HCT116 (cell line): ENCODE results near the gene DEF6. TPM values are rescaled to one million over a fixed set of nuclear protein-coding genes. Genes with fewer than 3 reads are reported as not detected.

Source experiments
- ATAC-seq: fragments of 200-7000 bp; cut with Tn5 transposase; 2 replicates; pipeline ENCODE4 v1.9.1; 2020; ENCODE audit warnings: mild to moderate bottlenecking, moderate library complexity
- BruUV-seq: library from RNA; stranded (reverse); fragments of 400-500 nt; replicated peaks from 2 replicates; lab custom pipeline; 2021; lab: Mats Ljungman, UMichigan
- CTCF ChIA-PET: fragments of 300-600 bp; sonication (Branson Sonifier 250); formaldehyde crosslinking; loops from one replicate; lab custom pipeline; 2021; ENCODE audit warnings: antibody characterized with exemption; lab: Charles Lee
- POLR2A ChIA-PET: fragments of 300-600, 350-600 bp; sonication (Branson Sonifier 250); formaldehyde crosslinking; loops from one replicate; lab custom pipeline; 2021; ENCODE audit warnings: antibody characterized with exemption; lab: Charles Lee
- RAD21 ChIA-PET, 2 experiments: fragments of 300-600 bp; sonication (Branson Sonifier 250); formaldehyde crosslinking; loops; one replicate each; lab custom pipeline; 2023; ENCODE audit warnings: low total read pairs in 2 of 2; ENCODE audit not compliant: uncharacterized antibody in 2 of 2, unreplicated experiment in 2 of 2, low non-redundant PET in 1 of 2; lab: Charles Lee
- DNase-seq: peaks from one replicate; pipeline ENCODE4 v3.0.0-alpha.2; 2010; ENCODE audit warnings: low read depth, low spot score
- H2AFZ ChIP-seq: fragments of 200-600 bp; shearing (Covaris generic), sonication (generic); 2 replicates; pipeline ENCODE4 v1.6.1; 2017; ENCODE audit warnings: low read depth, mixed run types, mixed read lengths, antibody characterized with exemption, low read length; ENCODE audit not compliant: poor library complexity, severe bottlenecking
- H3K27ac ChIP-seq: 2 replicates; pipeline ENCODE4 v1.5.1; 2012; ENCODE audit warnings: low read depth, low read length
- H3K27me3 ChIP-seq: fragments of 200-600 bp; sonication (generic); 2 replicates; pipeline ENCODE4 v1.6.1; 2016; ENCODE audit warnings: mixed run types, low read length, mixed read lengths; ENCODE audit not compliant: insufficient read depth
- H3K36me3 ChIP-seq, 2 experiments: fragments of 200-500 bp in 1 of 2; fragments of 200-600 bp in 1 of 2; sonication (Bioruptor generic) in 1 of 2; sonication (generic) in 1 of 2; 2 replicates each; pipeline versions ENCODE4 v1.5.1 to v1.6.1; 2014 to 2016; ENCODE audit warnings: low read length in 2 of 2, inconsistent platforms in 1 of 2, mixed read lengths in 1 of 2, mixed run types in 1 of 2; ENCODE audit not compliant: insufficient read depth in 2 of 2, control insufficient read depth in 1 of 2
- H3K4me1 ChIP-seq, 2 experiments: fragments of 200-600 bp in 1 of 2; sonication (generic) in 1 of 2; 2 replicates each; pipeline versions ENCODE4 v1.5.1 to v1.6.1; 2012 to 2017; ENCODE audit warnings: low read length in 2 of 2, inconsistent platforms in 1 of 2, mild to moderate bottlenecking in 1 of 2, mixed read lengths in 1 of 2, mixed run types in 1 of 2, moderate library complexity in 1 of 2; ENCODE audit not compliant: insufficient read depth in 2 of 2, control insufficient read depth in 1 of 2
- H3K4me2 ChIP-seq: fragments of 200-600 bp; sonication (generic); 2 replicates; pipeline ENCODE4 v1.6.1; 2017; ENCODE audit warnings: mixed run types, low read length, mixed read lengths
- H3K4me3 ChIP-seq, 2 experiments: fragments of 200-600 bp in 1 of 2; sonication (generic) in 1 of 2; replicated peaks in 1 of 2; 2 replicates each; pipeline ENCODE4 v1.5.1; 2011 to 2016; ENCODE audit warnings: low read length in 2 of 2, control low read depth in 1 of 2, low read depth in 1 of 2, mild to moderate bottlenecking in 1 of 2, mixed read lengths in 1 of 2, mixed run types in 1 of 2
- H3K79me2 ChIP-seq: fragments of 200-600 bp; sonication (generic); 2 replicates; pipeline ENCODE4 v1.6.1; 2017; ENCODE audit warnings: mild to moderate bottlenecking, mixed run types, low read length, moderate library complexity, mixed read lengths; ENCODE audit not compliant: insufficient read depth
- H3K9ac ChIP-seq: fragments of 200-600 bp; sonication (generic); 2 replicates; pipeline ENCODE4 v1.6.1; 2016; ENCODE audit warnings: low read length, mixed read lengths
- H3K9me2 ChIP-seq: fragments of 200-600 bp; sonication (generic), shearing (Covaris generic); 2 replicates; pipeline ENCODE4 v1.6.1; 2017; ENCODE audit warnings: mixed run types, mild to moderate bottlenecking, moderate library complexity; ENCODE audit not compliant: insufficient read depth
- H3K9me3 ChIP-seq, 2 experiments: fragments of 200-500 bp in 1 of 2; fragments of 200-600 bp in 1 of 2; sonication (Bioruptor generic) in 1 of 2; sonication (generic) in 1 of 2; 2 replicates each; pipeline ENCODE4 v1.6.1; 2014 to 2017; ENCODE audit warnings: low read length in 2 of 2, mixed read lengths in 2 of 2, inconsistent platforms in 1 of 2, low read depth in 1 of 2, mild to moderate bottlenecking in 1 of 2, mixed run types in 1 of 2, moderate library complexity in 1 of 2; ENCODE audit not compliant: control insufficient read depth in 1 of 2, insufficient read depth in 1 of 2
- H4K20me1 ChIP-seq: fragments of 200-600 bp; sonication (generic), shearing (Covaris generic); 2 replicates; pipeline ENCODE4 v1.6.1; 2017; ENCODE audit warnings: mixed run types, mild to moderate bottlenecking, moderate library complexity; ENCODE audit not compliant: insufficient read depth
- CBX3 ChIP-seq: IDR thresholded peaks from 2 replicates; pipeline ENCODE4 v1.6.1; 2012; ENCODE audit warnings: low read depth
- CEBPB ChIP-seq: IDR thresholded peaks from 2 replicates; pipeline ENCODE4 v1.6.1; 2012; ENCODE audit warnings: low read depth
- EGR1 ChIP-seq: IDR thresholded peaks from 2 replicates; pipeline ENCODE4 v1.6.1; 2012; ENCODE audit warnings: low read depth
- ELF1 ChIP-seq: IDR thresholded peaks from 2 replicates; pipeline ENCODE4 v1.6.1; 2012; ENCODE audit warnings: low read depth, borderline replicate concordance
- EZH2 ChIP-seq: fragments of 200-600 bp; sonication (generic); IDR thresholded peaks from 2 replicates; pipeline ENCODE4 v1.6.1; 2017; ENCODE audit warnings: antibody characterized with exemption, mixed run types
- EZH2phosphoT487 ChIP-seq: fragments of 200-600 bp; IDR thresholded peaks from 2 replicates; pipeline ENCODE4 v1.6.1; 2018; ENCODE audit warnings: antibody characterized with exemption, borderline replicate concordance
- FOSL1 ChIP-seq: IDR thresholded peaks from 2 replicates; pipeline ENCODE4 v1.6.1; 2012; ENCODE audit warnings: low read depth
- JUND ChIP-seq: IDR thresholded peaks from 2 replicates; pipeline ENCODE4 v1.6.1; 2012
- MAX ChIP-seq: IDR thresholded peaks from 2 replicates; pipeline ENCODE4 v1.6.1; 2012
- POLR2AphosphoS5 ChIP-seq: IDR thresholded peaks from 2 replicates; pipeline ENCODE4 v1.6.1; 2011; ENCODE audit warnings: mild to moderate bottlenecking, low read depth, low read length, moderate library complexity
- SIN3A ChIP-seq: IDR thresholded peaks from 2 replicates; pipeline ENCODE4 v1.6.1; 2012; ENCODE audit warnings: low read depth
- SP1 ChIP-seq: IDR thresholded peaks from 2 replicates; pipeline ENCODE4 v1.6.1; 2012; ENCODE audit warnings: low read depth
- SRF ChIP-seq: IDR thresholded peaks from 2 replicates; pipeline ENCODE4 v1.6.1; 2012; ENCODE audit warnings: low read depth
- TCF7L2 ChIP-seq: IDR thresholded peaks from 2 replicates; pipeline ENCODE4 v1.7.0; 2011; ENCODE audit warnings: borderline replicate concordance, inconsistent platforms; ENCODE audit not compliant: insufficient read depth, insufficient read length; ENCODE audit errors: extremely low read depth
- ZBTB33 ChIP-seq: IDR thresholded peaks from 2 replicates; pipeline ENCODE4 v1.6.1; 2011; ENCODE audit warnings: mild to moderate bottlenecking, low read length, moderate library complexity; ENCODE audit not compliant: insufficient replicate concordance; ENCODE audit errors: extremely low read depth
- ZFX ChIP-seq: fragments of 450-650 bp; IDR thresholded peaks from 2 replicates; pipeline ENCODE4 v1.6.1; 2017
- ZNF274 ChIP-seq: fragments of 200-500 bp; sonication (Bioruptor generic); IDR thresholded peaks from 2 replicates; pipeline ENCODE4 v1.6.1; 2014; ENCODE audit warnings: mild to moderate bottlenecking, low read depth, low read length, inconsistent platforms
- intact Hi-C: fragments of 100-400 bp; cut with micrococcal nuclease; formaldehyde crosslinking; loops from 2 replicates; pipeline ENCODE4 v1.10.0; 2022
- total RNA-seq: library from RNA; stranded (reverse); gene quantifications from one replicate; pipeline ENCODE4 v1.2.1, GENCODE V29; 2021; ENCODE audit not compliant: unreplicated experiment

The DEF6 gene
- total RNA-seq, 1 experiment from 2014 or later = 40.4 TPM

- ATAC-seq (no peak), DNase-seq (no peak)
- Histone ChIP-seq H3K27ac (no peak overlapping the region), H3K9ac (no peak overlapping the region), H3K79me2 (peaks cover 52% of the 10 kb centered on the region), H3K4me1 (peaks cover 30 to 44% of the 10 kb centered on the region in 2 experiments), H3K27me3 (no peaks in the 10 kb centered on the region), H2AFZ (no peak overlapping the region), H3K4me2 (no peak overlapping the region), H3K36me3 (peaks cover 3 to 26% of the 10 kb centered on the region in 2 experiments; a peak in 1 of 4 replicates), H3K9me2 (no peaks in the 10 kb centered on the region), H4K20me1 (no peaks in the 10 kb centered on the region), H3K4me3 (no peak overlapping the region), H3K9me3 (no peaks in the 10 kb centered on the region)
- ChIA-PET POLR2A (no interaction called here), RAD21 (no interaction called here), CTCF (no interaction called here)
- BruUV-seq = no TSS peak
- intact Hi-C loops = no loop called here
- TF ChIP-seq POLR2AphosphoS5 (no peak), ZFX (no peak), EZH2phosphoT487 (no peak), JUND (no peak), MAX (no peak), SP1 (no peak), SRF (no peak), EGR1 (no peak), TCF7L2 (no peak), FOSL1 (no peak), ZBTB33 (no peak), CEBPB (no peak), CBX3 (no peak), SIN3A (no peak), EZH2 (no peak), ELF1 (no peak), ZNF274 (no peak)
Measured at GRCh38 chr6:35357677-35358076, 60.1 kb downstream of the DEF6 start.
